IMR-90 (cell line): Measurements from ENCODE around the gene CCSER2. TPM values are rescaled to one million over a fixed set of nuclear protein-coding genes. Genes with fewer than 3 reads are reported as not detected.

Experiments used
- ATAC-seq: fragments of 200-7000 bp; cut with Tn5 transposase; 2 replicates; pipeline ENCODE4 v1.9.1; 2020; ENCODE audit warnings: low read depth, mild to moderate bottlenecking, moderate library complexity
- BruUV-seq: library from RNA; stranded (reverse); fragments of 400-500 nt; replicated peaks from 2 replicates; lab custom pipeline; 2021; lab: Mats Ljungman, UMichigan
- CTCF ChIA-PET: fragments of 300-600 bp; formaldehyde crosslinking; extraction: SDS; loops from one replicate; lab custom pipeline; 2021; ENCODE audit warnings: antibody characterized with exemption; lab: Yijun Ruan, JAX
- POLR2A ChIA-PET: fragments of 300-600 bp; sonication (Branson Sonifier 250); formaldehyde crosslinking; loops from one replicate; lab custom pipeline; 2022; ENCODE audit warnings: antibody characterized with exemption; ENCODE audit not compliant: unreplicated experiment; lab: Charles Lee
- DNase-seq: peaks from one replicate; pipeline ENCODE4 v3.0.0; 2013
- H2AFZ ChIP-seq: replicated peaks from 2 replicates; pipeline ENCODE3; 2013; ENCODE audit warnings: low read length, mild to moderate bottlenecking; ENCODE audit not compliant: poor library complexity
- H2AK5ac ChIP-seq: 2 replicates; pipeline ENCODE4 v1.6.1; 2013; ENCODE audit warnings: low read depth, low read length, inconsistent platforms
- H2AK9ac ChIP-seq: replicated peaks from 2 replicates; pipeline ENCODE3; 2013; ENCODE audit warnings: mild to moderate bottlenecking, low read depth, low read length, moderate library complexity; ENCODE audit not compliant: poor library complexity
- H2BK120ac ChIP-seq: 2 replicates; pipeline ENCODE4 v1.6.1; 2013; ENCODE audit warnings: low read depth, low read length, inconsistent platforms
- H2BK15ac ChIP-seq: 3 replicates; pipeline ENCODE4 v1.6.1; 2013; ENCODE audit warnings: low read depth, low read length, inconsistent platforms
- H2BK20ac ChIP-seq: 2 replicates; pipeline ENCODE4 v1.6.1; 2013; ENCODE audit warnings: low read depth, mild to moderate bottlenecking, inconsistent platforms, low read length, moderate library complexity
- H2BK5ac ChIP-seq: 2 replicates; pipeline ENCODE4 v1.6.1; 2013; ENCODE audit warnings: mild to moderate bottlenecking, low read depth, low read length, inconsistent platforms; ENCODE audit not compliant: poor library complexity, severe bottlenecking
- H3K14ac ChIP-seq: replicated peaks from 2 replicates; pipeline ENCODE4 v1.6.1; 2013; ENCODE audit warnings: low read depth, low read length, inconsistent platforms
- H3K18ac ChIP-seq: 2 replicates; pipeline ENCODE4 v1.6.1; 2013; ENCODE audit warnings: low read depth, low read length, control low read depth
- H3K23ac ChIP-seq: 2 replicates; pipeline ENCODE4 v1.6.1; 2013; ENCODE audit warnings: low read depth, low read length, inconsistent platforms
- H3K27ac ChIP-seq: 2 replicates; pipeline ENCODE4 v1.5.1; 2013; ENCODE audit warnings: mild to moderate bottlenecking, control low read depth, low read length; ENCODE audit not compliant: insufficient read depth
- H3K27me3 ChIP-seq: 2 replicates; pipeline ENCODE4 v1.6.1; 2013; ENCODE audit warnings: low read length; ENCODE audit not compliant: control insufficient read depth, insufficient read depth
- H3K36me3 ChIP-seq: 2 replicates; pipeline ENCODE4 v1.6.1; 2013; ENCODE audit warnings: low read length, mixed read lengths; ENCODE audit not compliant: control insufficient read depth, insufficient read depth
- H3K4ac ChIP-seq: 2 replicates; pipeline ENCODE4 v1.6.1; 2013; ENCODE audit warnings: low read depth, low read length, inconsistent platforms
- H3K4me1 ChIP-seq: 2 replicates; pipeline ENCODE4 v1.6.1; 2013; ENCODE audit warnings: low read length, mixed read lengths; ENCODE audit not compliant: control insufficient read depth, insufficient read depth
- H3K4me2 ChIP-seq: 2 replicates; pipeline ENCODE4 v1.6.1; 2013; ENCODE audit warnings: low read depth, mild to moderate bottlenecking, control low read depth, low read length, moderate library complexity
- H3K4me3 ChIP-seq: 2 replicates; pipeline ENCODE4 v1.5.1; 2013; ENCODE audit warnings: low read depth, mild to moderate bottlenecking, control low read depth, low read length, moderate library complexity; ENCODE audit not compliant: insufficient read depth
- H3K56ac ChIP-seq: 2 replicates; pipeline ENCODE4 v1.6.1; 2013; ENCODE audit warnings: low read length, inconsistent platforms; ENCODE audit not compliant: insufficient read depth; ENCODE audit errors: extremely low read depth
- H3K79me1 ChIP-seq, 2 experiments: 2 replicates each; pipeline ENCODE4 v1.6.1; 2013; ENCODE audit warnings: low read length in 2 of 2, inconsistent platforms in 1 of 2, low read depth in 1 of 2
- H3K9ac ChIP-seq: 2 replicates; pipeline ENCODE4 v1.6.1; 2013; ENCODE audit warnings: low read depth, low read length, control low read depth
- H3K9me1 ChIP-seq: 2 replicates; pipeline ENCODE4 v1.6.1; 2013; ENCODE audit warnings: low read length, inconsistent platforms; ENCODE audit not compliant: insufficient read depth
- H3K9me3 ChIP-seq: 2 replicates; pipeline ENCODE4 v1.6.1; 2013; ENCODE audit warnings: low read length; ENCODE audit not compliant: control insufficient read depth, insufficient read depth
- H4K20me1 ChIP-seq: 2 replicates; pipeline ENCODE4 v1.6.1; 2013; ENCODE audit warnings: low read length, inconsistent platforms; ENCODE audit not compliant: insufficient read depth
- H4K5ac ChIP-seq: 2 replicates; pipeline ENCODE4 v1.6.1; 2013; ENCODE audit warnings: mild to moderate bottlenecking, low read depth, low read length, control low read depth
- H4K8ac ChIP-seq, 2 experiments: 2 replicates each; pipeline ENCODE4 v1.6.1; 2013; ENCODE audit warnings: low read depth in 2 of 2, low read length in 2 of 2, control low read depth in 1 of 2, inconsistent platforms in 1 of 2
- H4K91ac ChIP-seq: 2 replicates; pipeline ENCODE4 v1.6.1; 2013; ENCODE audit warnings: low read depth, low read length, inconsistent platforms; ENCODE audit not compliant: insufficient read depth
- CEBPB ChIP-seq: IDR thresholded peaks from 2 replicates; pipeline ENCODE4 v1.6.1; 2012; ENCODE audit warnings: low read depth, low read length, improper control_type of control experiment
- CHD1 ChIP-seq: IDR thresholded peaks from 2 replicates; pipeline ENCODE4 v1.6.1; 2012; ENCODE audit warnings: low read depth, low read length, improper control_type of control experiment
- CTCF ChIP-seq: conservative IDR thresholded peaks from 2 replicates; pipeline ENCODE4 v1.5.1; 2012; ENCODE audit warnings: mild to moderate bottlenecking, low read depth, low read length, improper control_type of control experiment
- ELK1 ChIP-seq: fragments of 150-350 bp; IDR thresholded peaks from 2 replicates; pipeline ENCODE4 v1.6.1; 2016; ENCODE audit warnings: low read depth, mild to moderate bottlenecking, low read length, moderate library complexity, borderline replicate concordance
- MAFK ChIP-seq: IDR thresholded peaks from 2 replicates; pipeline ENCODE4 v1.6.1; 2012; ENCODE audit warnings: low read depth, low read length, improper control_type of control experiment
- MXI1 ChIP-seq: IDR thresholded peaks from 2 replicates; pipeline ENCODE4 v1.6.1; 2012; ENCODE audit warnings: low read depth, mild to moderate bottlenecking, low read length, moderate library complexity, borderline replicate concordance
- NFE2L2 ChIP-seq: fragments of 150-350 bp; IDR thresholded peaks from 2 replicates; pipeline ENCODE4 v1.6.1; 2016; ENCODE audit warnings: low read depth, mild to moderate bottlenecking, low read length
- POLR2A ChIP-seq: IDR thresholded peaks from 2 replicates; pipeline ENCODE4 v1.6.1; 2012; ENCODE audit warnings: mild to moderate bottlenecking, low read depth, low read length
- RFX5 ChIP-seq: IDR thresholded peaks from 2 replicates; pipeline ENCODE4 v1.8.0; 2012; ENCODE audit warnings: low read depth, mild to moderate bottlenecking, low read length, moderate library complexity
- USF2 ChIP-seq: fragments of 150-350 bp; IDR thresholded peaks from 2 replicates; pipeline ENCODE4 v1.6.1; 2017; ENCODE audit warnings: mild to moderate bottlenecking, antibody characterized with exemption, low read length, low read depth
- WGBS, 2 experiments: methylation state at CpG; one replicate each; pipeline versions ENCODE4 v1.1.5 to v1.1.7; 2013; ENCODE audit warnings: missing lambda C conversion rate in 2 of 2; ENCODE audit not compliant: insufficient read length in 1 of 2; ENCODE audit errors: extremely low coverage in 2 of 2; 5-methylcytosine and 5-hydroxymethylcytosine counted together
- dilution Hi-C: fragments of 300-500 bp; cut with HindIII; formaldehyde crosslinking; loops from one replicate; pipeline ENCODE4 v1.14.3; 2018; ENCODE audit warnings: low sequenced_read_pairs; ENCODE audit not compliant: unreplicated experiment
- in situ Hi-C: fragments of 300-500 bp; cut with MboI; formaldehyde crosslinking; loops from 3 replicates; pipeline ENCODE4 v1.14.3; 2019; ENCODE audit warnings: low sequenced_read_pairs, inconsistent platforms, mixed read lengths
- intact Hi-C: fragments of 100-400 bp; cut with micrococcal nuclease; formaldehyde crosslinking; loops from 2 replicates; pipeline ENCODE4 v1.10.0; 2022
- polyA plus RNA-seq, 3 experiments: library from polyadenylated mRNA; depleted of rRNA; stranded (reverse); fragments of >200 nt; gene quantifications; 2 replicates each; pipeline ENCODE4 v1.2.3, GENCODE V29; 2012; ENCODE audit warnings: low replicate concordance in 1 of 3
- total RNA-seq: library from RNA; depleted of rRNA; stranded (reverse); fragments of >200 nt; gene quantifications from 2 replicates; pipeline ENCODE4 v1.2.3, GENCODE V29; 2012

The CCSER2 gene
- total and polyA plus RNA-seq, 2 of the 4 experiments (the other 2 are of a cell fraction): 20.4 to 31.7 TPM

- no peak overlapping the region for H2BK20ac ChIP-seq
- no peak for DNase-seq
- no peak overlapping the region for H3K56ac ChIP-seq
- H4K5ac ChIP-seq: no peak overlapping the region
- H3K9me1 ChIP-seq: no peaks in the 10 kb centered on the region
- no peaks in the 10 kb centered on the region for H3K79me1 ChIP-seq
- in situ Hi-C loops (no loop called here), dilution Hi-C loops (no loop called here), intact Hi-C loops (no loop called here)
- no peak overlapping the region for H2AFZ ChIP-seq
- no CpG with 5 or more reads among the region's 6 CpGs for WGBS, 2 experiments
- H4K20me1 ChIP-seq: no peaks in the 10 kb centered on the region
- CTCF ChIA-PET: no interaction called here
- no peaks in the 10 kb centered on the region for H3K9me3 ChIP-seq
- no peak overlapping the region for H2AK5ac ChIP-seq
- no peaks in the 10 kb centered on the region for H3K4me1 ChIP-seq
- ATAC-seq: no peak
- no peak overlapping the region for H3K27ac ChIP-seq
- H2BK120ac ChIP-seq: no peak overlapping the region
- H3K36me3 ChIP-seq: no peaks in the 10 kb centered on the region
- no peak overlapping the region for H4K8ac ChIP-seq
- no peaks in the 10 kb centered on the region; the same call in 1 of the 2 replicates for H3K27me3 ChIP-seq
- H2BK5ac ChIP-seq: no peak overlapping the region
- H2AK9ac ChIP-seq: no peak overlapping the region
- H3K9ac ChIP-seq: no peak overlapping the region
- no peak overlapping the region for H3K14ac ChIP-seq
- POLR2A ChIA-PET: no interaction called here
- no TSS peak for BruUV-seq
- no peak overlapping the region for H2BK15ac ChIP-seq
- no peak for TF ChIP-seq CEBPB
- TF ChIP-seq CTCF: no peak
- TF ChIP-seq NFE2L2: no peak
- no peak for TF ChIP-seq ELK1
- no peak for TF ChIP-seq POLR2A
- no peak for TF ChIP-seq MXI1
- no peak for TF ChIP-seq CHD1
- no peak for TF ChIP-seq USF2
- TF ChIP-seq MAFK: no peak
- no peak for TF ChIP-seq RFX5
- no peak overlapping the region for H3K18ac ChIP-seq
- H3K4ac ChIP-seq: no peak overlapping the region
- no peak overlapping the region for H3K4me3 ChIP-seq
- H3K23ac ChIP-seq: no peak overlapping the region
- H4K91ac ChIP-seq: no peak overlapping the region
- H3K4me2 ChIP-seq: no peak overlapping the region
Observed at GRCh38 chr10:84562592-84562991, 234.2 kb downstream of the CCSER2 start.
